Stimulated activated CD8-positive, alpha-beta memory T cell treated with anti-CD3 and anti-CD28 coated beads, Interleukin-15, amount 100 ng/mL, for 48 hours (primary cell): ENCODE data around the gene XCL2.
A peak's percentile ranks its signal among the peaks of the same experiment; 100 is the strongest.
"Not testable (repeated sequence)": the region's sequence is repeated elsewhere in the genome, so short reads cannot be mapped to it uniquely, and the experiment has no call there.

ENCODE experiments used
- DNase-seq, 2 donors: peaks; one replicate each; pipeline ENCODE4 v3.0.0-alpha.2; 2020; ENCODE audit warnings: low read depth in 2 of 2

XCL2 gene

GRCh38 chr1:168556647-168557046 lies 12.8 kb upstream of the XCL2 start:
- DNase-seq, result no peak

- no peak for DNase-seq
Measured at GRCh38 chr1:168555508-168556046, 11.8 kb upstream of the XCL2 start.

DNA sequence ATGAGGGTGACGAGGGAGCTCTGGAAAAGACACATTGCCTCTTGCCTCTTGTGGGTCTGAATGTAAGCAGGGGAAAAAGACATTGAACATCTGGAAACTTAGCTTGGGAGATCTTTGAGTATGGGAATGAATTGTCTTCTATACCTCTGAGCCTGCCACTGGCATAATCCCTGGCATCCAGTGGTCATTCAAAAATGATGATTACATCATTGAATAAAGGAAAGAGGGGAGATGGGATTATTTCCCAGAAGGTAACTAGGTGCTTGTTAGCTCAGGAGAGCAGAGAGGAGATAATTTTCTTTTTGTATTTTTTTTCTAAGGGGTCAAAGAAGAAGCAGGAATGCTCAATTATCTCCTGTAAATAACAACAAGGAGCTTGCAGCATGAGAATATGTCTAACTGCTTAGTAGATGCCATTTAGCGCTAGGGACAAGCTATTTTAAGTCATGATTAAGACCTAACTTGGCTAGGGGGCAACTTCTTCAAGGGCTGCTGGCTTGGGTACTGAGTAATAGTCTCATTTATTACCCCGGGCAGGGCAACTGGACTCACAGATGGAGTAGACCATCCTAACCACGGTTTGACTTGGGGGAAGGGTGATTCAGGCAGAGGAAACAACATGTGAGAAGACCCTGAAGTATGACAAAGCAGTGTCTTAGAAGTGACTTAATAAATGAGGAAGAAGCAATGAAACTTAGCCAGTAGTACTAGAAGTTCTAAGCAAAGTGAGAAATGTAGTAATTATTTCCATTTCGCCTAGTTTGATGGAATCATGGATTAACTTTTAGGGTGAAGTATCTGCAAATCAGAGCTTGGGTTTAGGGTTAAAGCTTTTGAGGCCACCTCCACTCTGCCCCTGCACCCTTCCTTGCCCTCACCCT lies 11.0 kb upstream of the XCL2 start:
- DNase-seq, result no peak

DNA sequence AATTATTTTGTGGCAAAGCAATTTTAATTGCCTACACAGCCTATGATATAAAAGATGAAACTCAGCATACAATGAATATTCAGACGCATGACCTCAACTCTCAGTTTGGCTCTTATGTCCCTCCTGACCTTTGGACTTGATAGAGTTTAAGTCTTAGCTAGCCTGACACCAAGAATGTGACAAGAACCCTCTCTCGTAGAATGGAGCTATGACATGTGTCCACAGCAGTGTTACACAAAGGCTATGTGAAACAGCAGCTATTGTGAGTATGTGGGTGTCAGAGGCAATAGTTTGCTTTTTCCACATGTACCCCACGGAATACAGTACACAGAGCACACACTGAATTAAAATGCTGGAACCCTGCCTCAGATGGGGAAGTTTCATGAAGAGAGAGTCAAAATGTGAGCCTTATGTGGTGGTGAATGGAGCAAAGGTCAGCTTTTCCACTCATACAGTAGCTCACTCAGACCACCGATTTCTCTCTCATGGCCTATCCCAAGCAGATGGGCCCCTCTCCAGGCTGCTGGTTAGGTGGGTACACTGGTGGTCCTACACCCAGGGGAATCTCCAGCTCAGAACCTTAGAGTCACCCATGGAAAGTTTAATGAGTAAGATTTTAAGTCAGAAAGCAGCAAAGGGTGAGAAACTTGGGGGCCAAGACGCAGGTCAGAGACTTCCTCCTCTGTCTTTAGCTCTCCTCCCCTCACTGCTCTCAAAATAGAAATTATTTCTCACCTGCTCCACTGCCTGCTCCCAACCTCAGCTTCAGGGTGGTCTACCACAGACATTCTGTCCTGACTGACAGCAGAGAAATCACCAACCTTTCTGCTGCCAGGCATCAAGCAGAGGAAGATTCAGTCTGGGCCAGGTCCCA lies 10.1 kb upstream of the XCL2 start:
- peak; percentile 32 to 63 for DNase-seq

GRCh38 chr1:168552961-168553360 lies 9.2 kb upstream of the XCL2 start:
- no peak for DNase-seq

- no peak for DNase-seq
Measured at GRCh38 chr1:168551688-168552087, 7.9 kb upstream of the XCL2 start.

DNA sequence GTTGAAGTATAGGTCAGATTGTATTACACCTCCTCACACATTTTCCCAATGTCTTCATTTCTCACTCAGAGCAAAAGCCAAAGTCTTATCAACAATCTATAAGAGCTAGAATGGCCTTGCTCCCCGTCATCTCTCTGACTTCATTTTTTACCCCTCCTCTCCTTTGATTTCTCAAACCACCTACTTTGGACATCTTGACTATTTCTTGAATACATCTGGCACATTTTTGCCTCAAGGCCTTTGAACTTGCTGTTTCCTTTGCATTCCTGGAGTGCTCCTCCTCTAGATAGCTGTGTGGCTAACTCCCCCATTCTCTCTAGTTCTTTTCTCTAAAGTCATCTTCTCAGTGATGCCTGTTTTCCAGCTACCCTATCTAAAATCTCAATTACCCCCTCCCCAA lies 7.2 kb upstream of the XCL2 start:
- DNase-seq, result no peak

GRCh38 chr1:168546553-168546895 lies 2.7 kb upstream of the XCL2 start:
- DNase-seq, result not testable (repeated sequence)

- DNase-seq, result not testable (repeated sequence)
Measured at GRCh38 chr1:168545678-168546552, 2.1 kb upstream of the XCL2 start.

DNA sequence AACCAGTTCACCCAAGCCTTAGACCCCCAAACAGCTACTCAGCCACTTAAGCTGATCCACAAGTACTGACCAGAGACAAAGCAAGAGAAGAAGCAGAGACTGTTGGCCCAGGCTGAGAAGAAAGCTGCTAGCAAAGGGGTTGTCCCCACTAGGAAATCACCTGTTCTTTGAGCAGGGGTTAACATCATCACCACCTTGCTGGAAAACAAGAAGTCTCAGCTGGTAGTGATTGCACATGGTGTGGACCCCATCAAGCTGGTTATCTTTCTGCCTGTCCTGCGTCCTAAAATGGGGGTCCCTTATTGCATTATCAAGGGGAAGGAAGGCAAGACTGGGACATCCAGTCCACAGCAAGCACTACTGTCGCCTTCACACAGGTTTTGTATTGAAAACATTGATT lies 819 bp downstream of the XCL2 start:
- DNase-seq, result not testable (repeated sequence)

GRCh38 chr1:168540798-168541197 lies 3.0 kb downstream of the XCL2 start:
- DNase-seq, result not testable (repeated sequence)

- DNase-seq, result no peak
Measured at GRCh38 chr1:168535536-168535935, 8.3 kb downstream of the XCL2 start.

GRCh38 chr1:168531615-168532345 lies 12.0 kb downstream of the XCL2 start:
- DNase-seq, result no peak

DNA sequence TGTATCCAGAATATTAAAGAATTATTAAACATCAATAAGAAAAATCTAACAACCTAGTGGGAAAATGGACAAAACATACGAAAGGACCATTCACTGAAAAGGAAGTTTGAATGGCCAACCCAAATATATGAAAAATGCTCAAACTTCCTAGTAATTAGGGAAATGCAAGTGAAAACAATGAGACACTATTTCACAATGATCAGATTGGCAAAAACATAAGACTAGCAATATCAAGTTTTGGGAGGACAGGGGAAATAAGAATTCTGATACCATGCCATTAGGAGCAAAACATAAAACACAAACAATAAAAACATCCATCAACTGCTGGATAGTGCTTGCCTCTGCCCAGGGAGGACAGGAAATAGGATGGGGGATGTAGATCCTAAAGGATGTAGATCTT lies 14.3 kb downstream of the XCL2 start:
- DNase-seq, result no peak

GRCh38 chr1:168521401-168522000 lies 22.3 kb downstream of the XCL2 start:
- no peak for DNase-seq

DNA sequence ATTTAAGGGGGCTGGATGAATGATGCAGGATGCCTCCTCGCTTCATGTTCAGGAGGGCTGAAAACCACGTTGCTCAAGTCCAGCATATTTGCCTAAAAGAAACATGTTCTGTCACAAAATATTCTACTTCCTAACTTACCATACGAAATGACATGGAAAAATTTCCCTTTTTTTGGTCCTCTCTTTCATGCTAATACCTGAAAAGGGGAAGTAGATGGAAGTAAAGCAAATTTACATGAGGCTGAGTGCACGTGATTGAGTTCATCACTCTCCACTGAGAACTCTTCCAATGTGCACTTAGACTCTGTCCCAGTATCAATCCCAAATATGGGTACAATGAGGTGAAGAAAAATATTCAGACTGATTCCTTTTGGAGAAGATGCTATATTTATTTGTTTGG lies 23.0 kb downstream of the XCL2 start:
- DNase-seq, result no peak

GRCh38 chr1:168520052-168520751 lies 23.6 kb downstream of the XCL2 start:
- peak; percentile 47 to 61 for DNase-seq

GRCh38 chr1:168518813-168519212 lies 25.0 kb downstream of the XCL2 start:
- no peak for DNase-seq

- DNase-seq, result no peak
Measured at GRCh38 chr1:168518201-168518689, 25.6 kb downstream of the XCL2 start.

DNA sequence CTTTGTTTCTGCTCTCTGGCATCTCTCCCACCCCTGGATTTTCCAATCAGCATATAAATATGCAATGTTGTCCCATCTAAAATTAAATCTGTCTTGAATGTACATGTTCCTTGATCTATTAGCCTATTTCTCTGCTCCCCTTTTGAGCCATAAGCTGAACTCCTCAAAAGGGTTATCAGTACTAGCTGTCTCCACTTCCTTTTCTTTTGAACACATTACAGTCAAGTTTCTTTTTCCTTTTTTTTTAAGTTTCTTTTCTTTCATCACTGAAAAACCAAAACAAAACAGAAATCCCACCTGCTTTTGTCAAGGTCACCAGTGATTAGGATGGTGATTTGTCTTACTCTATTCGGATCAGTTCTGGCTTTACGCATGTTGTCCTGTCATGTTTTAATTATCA lies 29.3 kb downstream of the XCL2 start:
- no peak for DNase-seq
